DOHH2 (cell line): Measurements from ENCODE around the gene ALK.

Experiments used
- CTCF ChIP-seq: fragments of 200-600 bp; sonication (generic); IDR thresholded peaks from one replicate; pipeline ENCODE4 v1.5.1; 2014; ENCODE audit warnings: antibody characterized with exemption, mild to moderate bottlenecking, low read depth, low read length; ENCODE audit not compliant: poor library complexity, severe bottlenecking
- EZH2phosphoT487 ChIP-seq: fragments of 200-600 bp; sonication (generic); IDR thresholded peaks from 2 replicates; pipeline ENCODE4 v1.6.1; 2017; ENCODE audit warnings: borderline replicate concordance, mild to moderate bottlenecking, antibody characterized with exemption, low read length, moderate library complexity, mixed read lengths

GRCh38 chr2:29157131-29157530 is 764.3 kb downstream of the ALK start:
- TF ChIP-seq CTCF, result no peak
- TF ChIP-seq EZH2phosphoT487, result no peak
